Nephron progenitor cell (in vitro differentiated cells): ENCODE measurements around the gene LTB4R.
A peak's percentile ranks its signal among the peaks of the same experiment; 100 is the strongest.

ENCODE experiments used
- DNase-seq: peaks from one replicate; pipeline ENCODE4 v3.0.0; 2021
- H3K27ac Mint-ChIP-seq: 2 replicates; pipeline ENCODE4 v1.8.0; 2021; ENCODE audit warnings: mild to moderate bottlenecking, moderate library complexity, mixed read lengths
- H3K27me3 Mint-ChIP-seq: 2 replicates; pipeline ENCODE4 v1.8.0; 2021; ENCODE audit warnings: mild to moderate bottlenecking, low read depth, mixed read lengths; ENCODE audit not compliant: poor library complexity
- H3K36me3 Mint-ChIP-seq: 2 replicates; pipeline ENCODE4 v1.8.0; 2021; ENCODE audit warnings: low read depth, mixed read lengths
- H3K4me1 Mint-ChIP-seq: 2 replicates; pipeline ENCODE4 v1.8.0; 2021; ENCODE audit warnings: mixed read lengths
- H3K4me3 Mint-ChIP-seq: 2 replicates; pipeline ENCODE4 v1.8.0; 2021; ENCODE audit warnings: mild to moderate bottlenecking, moderate library complexity, mixed read lengths
- H3K9me3 Mint-ChIP-seq: 2 replicates; pipeline ENCODE4 v1.8.0; 2021; ENCODE audit warnings: mild to moderate bottlenecking, moderate library complexity, mixed read lengths
- TF ChIP-seq, protein P1 (sequence below): fragments of 200-600 bp; sonication (generic); IDR thresholded peaks from 2 replicates; pipeline ENCODE4 v1.5.0; 2021; ENCODE audit warnings: antibody characterized with exemption

LTB4R gene

GRCh38 chr14:24314377-24315193 lies 3.3 kb downstream of the LTB4R start:
- DNase-seq = no peak
- Mint-ChIP-seq H3K4me3 (no peak overlapping the region), H3K27me3 (peaks cover 36% of the 10 kb centered on the region), H3K9me3 (no peaks in the 10 kb centered on the region), H3K27ac (no peak overlapping the region), H3K36me3 (peaks cover 8% of the 10 kb centered on the region), H3K4me1 (peaks cover 17% of the 10 kb centered on the region)
- TF ChIP-seq, protein P1, sequence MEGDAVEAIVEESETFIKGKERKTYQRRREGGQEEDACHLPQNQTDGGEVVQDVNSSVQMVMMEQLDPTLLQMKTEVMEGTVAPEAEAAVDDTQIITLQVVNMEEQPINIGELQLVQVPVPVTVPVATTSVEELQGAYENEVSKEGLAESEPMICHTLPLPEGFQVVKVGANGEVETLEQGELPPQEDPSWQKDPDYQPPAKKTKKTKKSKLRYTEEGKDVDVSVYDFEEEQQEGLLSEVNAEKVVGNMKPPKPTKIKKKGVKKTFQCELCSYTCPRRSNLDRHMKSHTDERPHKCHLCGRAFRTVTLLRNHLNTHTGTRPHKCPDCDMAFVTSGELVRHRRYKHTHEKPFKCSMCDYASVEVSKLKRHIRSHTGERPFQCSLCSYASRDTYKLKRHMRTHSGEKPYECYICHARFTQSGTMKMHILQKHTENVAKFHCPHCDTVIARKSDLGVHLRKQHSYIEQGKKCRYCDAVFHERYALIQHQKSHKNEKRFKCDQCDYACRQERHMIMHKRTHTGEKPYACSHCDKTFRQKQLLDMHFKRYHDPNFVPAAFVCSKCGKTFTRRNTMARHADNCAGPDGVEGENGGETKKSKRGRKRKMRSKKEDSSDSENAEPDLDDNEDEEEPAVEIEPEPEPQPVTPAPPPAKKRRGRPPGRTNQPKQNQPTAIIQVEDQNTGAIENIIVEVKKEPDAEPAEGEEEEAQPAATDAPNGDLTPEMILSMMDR = no peak

DNA sequence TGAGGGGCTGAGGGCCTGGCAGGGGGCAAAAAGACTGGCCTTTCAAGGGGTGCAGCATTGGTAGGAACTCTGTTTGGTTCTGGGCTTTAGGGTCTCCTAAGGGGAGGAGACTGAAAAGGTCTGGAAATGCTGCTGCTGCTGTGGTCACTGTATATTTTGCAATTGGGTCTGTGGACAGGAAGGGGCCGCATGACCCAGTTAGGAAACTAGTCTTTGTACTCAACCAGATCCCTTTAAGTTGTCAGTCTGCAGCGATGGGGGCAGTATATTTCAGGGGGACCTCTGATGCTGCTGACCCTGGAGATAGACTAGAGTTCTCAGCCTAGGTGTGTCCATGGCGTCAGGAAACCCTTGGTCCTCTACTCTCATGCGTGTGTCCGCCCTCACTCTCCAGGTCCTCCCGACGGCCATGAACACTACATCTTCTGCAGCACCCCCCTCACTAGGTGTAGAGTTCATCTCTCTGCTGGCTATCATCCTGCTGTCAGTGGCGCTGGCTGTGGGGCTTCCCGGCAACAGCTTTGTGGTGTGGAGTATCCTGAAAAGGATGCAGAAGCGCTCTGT lies 4.0 kb downstream of the LTB4R start:
- H3K27me3 Mint-ChIP-seq = peaks cover 43% of the 10 kb centered on the region
- peaks cover 5% of the 10 kb centered on the region for H3K36me3 Mint-ChIP-seq
- no peak overlapping the region for H3K4me3 Mint-ChIP-seq
- TF ChIP-seq, protein P1 = no peak
- peaks cover 24% of the 10 kb centered on the region for H3K4me1 Mint-ChIP-seq
- peak overlapping the region; percentile 39 for H3K27ac Mint-ChIP-seq
- H3K9me3 Mint-ChIP-seq = no peaks in the 10 kb centered on the region
- no peak for DNase-seq

- no peak overlapping the region for H3K4me3 Mint-ChIP-seq
- H3K36me3 Mint-ChIP-seq = peaks cover 4% of the 10 kb centered on the region
- H3K27ac Mint-ChIP-seq = peak overlapping the region; percentile 26
- TF ChIP-seq, protein P1 = no peak
- no peak for DNase-seq
- H3K4me1 Mint-ChIP-seq = peaks cover 26% of the 10 kb centered on the region
- peaks cover 45% of the 10 kb centered on the region for H3K27me3 Mint-ChIP-seq
- no peaks in the 10 kb centered on the region for H3K9me3 Mint-ChIP-seq
Measured at GRCh38 chr14:24315807-24316596, 4.7 kb downstream of the LTB4R start.

GRCh38 chr14:24316597-24316950 lies 5.3 kb downstream of the LTB4R start:
- peaks cover 46% of the 10 kb centered on the region for H3K27me3 Mint-ChIP-seq
- DNase-seq = no peak

DNA sequence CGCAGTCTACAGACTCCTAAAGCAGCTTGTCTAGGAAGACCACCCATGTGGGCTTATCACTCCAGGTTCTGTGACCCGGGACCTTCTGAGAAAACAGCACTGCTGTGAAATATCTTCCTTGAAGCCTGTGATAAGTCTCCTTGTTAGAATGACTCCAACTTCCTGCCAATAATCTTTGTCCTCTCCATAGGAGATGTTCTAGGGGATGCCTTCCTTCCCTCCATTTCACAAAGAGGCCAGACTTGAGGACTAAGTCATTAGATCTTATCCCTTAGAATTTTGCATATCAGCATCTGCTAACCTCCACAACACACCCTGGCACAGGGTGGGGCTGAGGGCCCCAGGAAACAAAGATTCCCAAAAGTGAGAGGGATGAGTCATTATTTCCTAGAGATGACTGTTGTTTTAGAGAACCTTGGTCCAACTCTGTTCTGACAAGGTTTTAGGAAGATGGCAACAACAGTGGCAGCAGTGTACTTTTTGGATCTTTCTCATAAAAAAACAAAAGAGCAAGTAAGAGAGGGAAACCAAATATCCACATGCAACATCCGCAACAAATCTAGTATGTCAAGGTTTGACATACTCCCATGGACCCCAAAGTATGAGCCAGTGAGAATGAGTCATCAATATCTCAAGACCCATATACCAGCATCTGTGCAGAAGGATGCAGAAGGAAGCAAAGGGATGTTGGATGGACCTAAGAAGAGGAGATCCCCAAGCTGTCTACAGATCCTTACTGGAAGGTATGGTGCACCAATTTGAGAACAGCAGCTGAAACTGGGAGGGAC lies 6.0 kb downstream of the LTB4R start:
- TF ChIP-seq, protein P1 = no peak
- Mint-ChIP-seq H3K36me3 (peaks cover 1% of the 10 kb centered on the region), H3K27me3 (peaks cover 54% of the 10 kb centered on the region), H3K27ac (no peak overlapping the region), H3K9me3 (no peaks in the 10 kb centered on the region), H3K4me1 (peaks cover 32% of the 10 kb centered on the region), H3K4me3 (no peak overlapping the region)
- no peak for DNase-seq

More at GRCh38 chr14:24316597-24316950, 5.3 kb downstream of the LTB4R start:
- Mint-ChIP-seq H3K4me3 (no peak overlapping the region), H3K27ac (no peak overlapping the region), H3K4me1 (peaks cover 27% of the 10 kb centered on the region), H3K36me3 (peaks cover 4% of the 10 kb centered on the region), H3K9me3 (no peaks in the 10 kb centered on the region)
- TF ChIP-seq, protein P1 = no peak
